ENCODE results near the gene ABCD2.

DNA sequence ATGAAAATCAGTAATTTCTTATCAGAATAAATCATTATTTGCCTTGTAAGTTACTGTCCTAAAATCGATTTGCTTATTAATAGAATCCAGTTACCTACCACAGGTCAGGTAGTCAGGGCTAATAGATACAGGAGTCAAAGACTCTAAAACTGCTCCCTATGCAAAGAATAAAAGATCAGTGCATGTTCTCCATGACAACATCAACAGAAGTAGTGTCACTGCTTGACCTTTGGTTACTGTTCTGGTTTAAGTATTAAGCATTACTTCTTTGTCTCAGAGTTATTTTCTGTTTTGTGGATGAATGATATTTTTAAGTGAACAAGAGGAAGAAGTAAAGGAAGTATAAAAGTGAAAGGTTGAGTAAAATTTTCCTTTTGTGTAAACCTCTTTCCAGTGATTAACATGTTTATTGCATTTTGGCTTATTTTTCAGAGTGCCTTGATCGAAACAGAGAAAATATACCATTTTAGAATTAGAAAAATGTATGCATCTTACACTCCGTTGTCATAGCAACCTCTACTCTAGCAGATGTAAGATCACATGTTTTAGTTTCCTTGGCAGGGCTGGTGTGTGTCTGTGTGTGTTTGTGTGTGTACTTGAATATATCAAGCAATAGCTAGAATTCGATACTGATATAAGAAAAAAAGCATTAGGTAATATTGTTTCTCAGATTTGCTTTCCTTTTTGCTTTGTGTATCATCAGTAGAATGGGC is 44.7 kb downstream of the ABCD2 start:
- no peak for TF ChIP-seq POLR2A (IDR thresholded peaks at IDR 0.05; ENCODE audit: borderline replicate concordance, extremely low read depth, insufficient read depth, insufficient read length)
- TF ChIP-seq, protein P1, sequence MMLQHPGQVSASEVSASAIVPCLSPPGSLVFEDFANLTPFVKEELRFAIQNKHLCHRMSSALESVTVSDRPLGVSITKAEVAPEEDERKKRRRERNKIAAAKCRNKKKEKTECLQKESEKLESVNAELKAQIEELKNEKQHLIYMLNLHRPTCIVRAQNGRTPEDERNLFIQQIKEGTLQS (IDR thresholded peaks at IDR 0.05): no peak
